Astrocyte (in vitro differentiated cells and primary cell): ENCODE measurements around the gene BBX.

Experiments used
- CTCF ChIP-seq: IDR thresholded peaks from 2 replicates; pipeline ENCODE4 v1.5.1; 2011; ENCODE audit warnings: low read depth, mild to moderate bottlenecking, inconsistent platforms, low read length, moderate library complexity; ENCODE audit not compliant: insufficient read depth
- EZH2 ChIP-seq: IDR thresholded peaks from 2 replicates; pipeline ENCODE4 v1.6.1; 2012; ENCODE audit warnings: mild to moderate bottlenecking, low read length, inconsistent platforms; ENCODE audit not compliant: insufficient read depth

DNA sequence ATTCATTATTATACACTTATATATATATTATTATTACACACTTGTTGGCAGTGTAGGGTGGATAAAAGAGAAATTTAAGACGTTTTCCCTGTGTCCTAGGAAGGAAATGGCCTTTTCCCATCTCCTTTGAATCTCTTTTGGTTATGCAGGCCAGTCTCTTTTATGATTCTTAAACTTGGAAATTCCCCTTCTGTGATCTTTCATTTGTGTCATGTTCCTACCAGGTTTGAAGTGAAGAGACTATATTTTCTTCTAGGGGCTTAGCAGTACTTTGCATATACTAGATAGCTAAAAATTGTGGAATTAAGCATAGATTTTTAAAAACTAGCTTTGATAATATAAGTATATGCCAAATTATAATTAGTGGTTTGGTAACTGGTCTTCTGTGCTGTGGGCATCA lies 58.5 kb downstream of the BBX start:
- TF ChIP-seq EZH2 (no peak), CTCF (no peak)
